GM18499 (cell line): ENCODE measurements around the gene FCGR2B.
"Not testable (repeated sequence)": the region's sequence is repeated elsewhere in the genome, so short reads cannot be mapped to it uniquely, and the experiment has no call there.

Source experiments
- ATAC-seq: cut with Tn5 transposase; IDR thresholded peaks from one replicate; pipeline ENCODE4 v1.9.1; 2021; ENCODE audit warnings: moderate number of reproducible peaks; ENCODE audit not compliant: insufficient read depth, unreplicated experiment

The FCGR2B gene

GRCh38 chr1:161698302-161698701 lies 35.4 kb downstream of the FCGR2B start:
- ATAC-seq, result not testable (repeated sequence)

- no peak for ATAC-seq
Measured at GRCh38 chr1:161702250-161702649, 39.3 kb downstream of the FCGR2B start.

GRCh38 chr1:161705537-161705936 lies 42.6 kb downstream of the FCGR2B start:
- ATAC-seq, result no peak

DNA sequence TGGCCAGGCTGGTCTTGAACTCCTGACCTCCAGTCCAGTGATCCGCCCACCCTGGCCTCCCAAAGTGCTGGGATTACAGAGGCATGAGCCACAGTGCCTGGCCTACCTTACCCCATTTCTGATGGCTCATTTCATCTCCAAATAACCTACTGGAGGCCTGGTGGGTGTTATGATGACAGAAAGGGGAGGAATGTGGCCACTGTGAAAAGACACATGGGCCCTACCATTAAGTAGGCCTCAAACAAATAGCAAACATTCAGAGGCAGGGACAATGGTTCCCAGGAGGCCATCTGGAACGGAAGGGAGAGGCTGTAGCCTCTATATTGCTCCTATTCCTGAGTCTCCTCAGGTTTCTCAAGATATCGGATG lies 43.2 kb downstream of the FCGR2B start:
- ATAC-seq, result no peak

DNA sequence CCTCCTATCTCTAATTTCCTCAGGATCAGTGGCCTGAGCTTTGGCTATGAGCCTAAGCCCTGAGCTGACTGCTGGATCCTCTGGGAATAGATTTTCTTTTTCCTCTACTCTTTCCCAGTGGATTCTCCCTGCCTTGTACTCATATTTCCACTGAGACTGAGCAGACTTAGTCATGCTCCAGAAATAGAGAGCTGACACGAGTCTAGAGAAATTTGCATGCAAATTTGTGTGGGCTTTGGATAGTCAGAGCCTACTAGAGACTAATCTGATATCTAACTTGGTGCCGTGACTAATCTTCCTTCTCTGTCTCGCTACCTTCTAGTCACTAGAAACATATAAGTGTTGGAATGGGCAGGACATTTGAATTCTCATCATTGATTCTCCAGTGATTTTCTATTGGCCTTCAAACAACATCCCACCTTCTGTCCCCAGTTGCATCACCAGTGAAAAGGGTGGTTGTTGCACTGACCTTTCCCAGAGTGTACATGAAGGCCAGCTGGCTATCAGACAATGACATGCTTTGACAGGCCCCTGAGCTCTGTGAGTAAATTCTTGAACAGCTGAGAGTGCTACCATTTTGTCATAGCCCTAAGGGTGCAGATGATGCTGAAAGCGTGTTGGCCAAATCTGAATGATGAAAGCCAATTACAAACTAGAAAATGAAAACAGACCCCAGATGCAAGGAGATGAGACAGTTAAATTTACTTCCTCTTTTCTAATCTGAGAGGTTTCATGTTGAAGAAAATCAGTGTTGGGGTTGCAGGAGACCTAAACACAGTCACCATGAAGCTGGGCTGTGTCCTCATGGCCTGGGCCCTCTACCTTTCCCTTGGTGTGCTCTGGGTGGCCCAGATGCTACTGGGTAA lies 43.8 kb downstream of the FCGR2B start, which contains the start of gene FCRLA:
TSS of gene FCRLA (plus strand) at position 748 of the 866 bp plus-strand sequence. CDS start at position 784, 36 bp downstream.
- ATAC-seq, result peak; percentile 42

DNA sequence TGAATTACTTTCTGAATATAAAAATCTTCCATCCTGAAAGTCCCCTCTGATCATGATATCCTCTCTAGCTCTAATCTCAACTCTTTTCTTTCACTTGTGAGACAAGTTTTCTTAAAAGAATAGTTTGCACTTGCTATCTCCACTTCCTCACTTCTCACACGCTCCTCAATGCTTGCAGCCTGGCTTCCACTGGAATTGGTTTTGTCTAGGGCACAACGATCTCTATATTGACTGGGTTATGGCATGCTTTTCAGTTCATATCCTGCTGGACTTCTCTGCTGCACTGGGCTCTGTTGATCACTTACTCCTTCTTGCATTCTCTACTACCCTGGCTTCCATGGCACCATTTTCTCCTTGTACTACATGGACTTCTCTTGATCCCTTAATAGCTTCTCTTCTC lies 44.6 kb downstream of the FCGR2B start:
- ATAC-seq, result no peak

- ATAC-seq, result no peak
Measured at GRCh38 chr1:161709373-161709772, 46.4 kb downstream of the FCGR2B start.

- no peak for ATAC-seq
Measured at GRCh38 chr1:161710560-161710959, 47.6 kb downstream of the FCGR2B start.

- no peak for ATAC-seq
Measured at GRCh38 chr1:161718559-161719324, 55.8 kb downstream of the FCGR2B start.

- no peak for ATAC-seq
Measured at GRCh38 chr1:161719325-161719611, 56.3 kb downstream of the FCGR2B start.

GRCh38 chr1:161720422-161720821 lies 57.5 kb downstream of the FCGR2B start:
- no peak for ATAC-seq

DNA sequence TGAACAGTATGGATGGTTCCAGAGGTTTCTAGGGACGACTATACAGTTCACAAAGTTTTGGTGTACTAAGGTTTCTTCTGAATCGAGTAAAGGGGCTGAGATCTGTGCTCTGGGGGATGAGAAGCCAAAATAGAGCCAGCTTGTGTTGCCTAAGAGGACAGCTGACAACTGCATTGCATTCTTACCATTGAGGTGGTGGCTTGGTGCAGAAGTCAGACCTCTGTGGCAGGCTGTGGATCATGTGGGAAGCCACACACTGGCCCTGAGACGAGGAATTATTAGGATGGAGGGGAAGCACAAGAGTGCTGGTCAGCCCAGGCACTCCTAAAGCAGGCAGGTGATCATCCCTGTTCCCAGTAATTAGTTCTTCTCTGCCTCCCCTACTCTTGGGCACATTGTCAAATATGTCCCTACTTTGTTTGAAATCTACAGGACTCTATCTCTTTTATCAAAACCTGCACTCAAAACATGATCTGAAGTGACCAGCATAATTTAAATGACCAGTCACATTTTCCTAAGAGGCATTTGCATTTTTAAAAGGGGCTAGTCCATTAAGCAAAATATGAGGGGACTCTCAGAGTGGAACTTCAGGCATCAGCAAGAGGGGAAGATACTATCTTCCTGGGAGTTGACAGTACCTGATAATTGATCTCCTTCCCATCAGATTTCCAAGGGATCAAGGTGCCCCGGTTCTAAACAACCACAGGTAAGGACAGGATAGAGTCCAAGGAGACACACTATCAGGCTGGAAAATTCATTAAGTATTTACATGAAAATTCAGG lies 58.2 kb downstream of the FCGR2B start, which contains the start of gene FCRLB:
TSS of gene FCRLB (plus strand) at position 589 of the 782 bp plus-strand sequence. CDS start 1,129 bp downstream, outside the sequence.
- no peak for ATAC-seq

DNA sequence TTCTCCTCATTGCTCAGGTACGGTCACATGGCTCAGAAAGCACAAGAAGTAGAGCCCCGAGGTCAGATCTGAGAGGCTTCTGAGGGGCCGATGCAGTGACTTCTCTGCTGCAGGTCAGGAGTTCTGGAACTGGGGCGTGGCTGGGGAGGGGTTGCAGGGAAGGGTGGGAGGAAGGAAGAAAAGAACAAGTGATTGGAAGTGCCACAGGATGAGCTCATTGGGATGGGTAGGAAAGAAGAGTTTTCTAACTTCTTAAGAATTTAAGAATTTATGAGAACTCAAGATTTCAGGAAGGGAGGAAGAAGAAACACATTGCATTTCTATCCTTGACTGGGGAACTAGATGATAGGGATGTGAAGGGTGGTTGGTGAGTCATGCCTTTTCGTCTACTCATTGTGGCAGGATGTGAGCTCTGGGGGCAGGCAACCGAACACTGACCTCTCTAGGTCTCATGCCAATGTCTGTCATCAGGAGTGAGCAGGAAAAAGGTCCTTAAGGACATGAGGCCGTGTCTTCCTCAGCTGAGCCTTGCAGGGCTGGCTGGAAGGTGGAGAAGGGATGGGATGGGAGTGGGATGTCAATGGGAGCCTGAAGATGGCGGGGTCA lies 58.9 kb downstream of the FCGR2B start:
- ATAC-seq, result no peak

GRCh38 chr1:161722406-161722805 lies 59.5 kb downstream of the FCGR2B start:
- ATAC-seq, result no peak

- no peak for ATAC-seq
Measured at GRCh38 chr1:161723459-161724141, 60.7 kb downstream of the FCGR2B start.

DNA sequence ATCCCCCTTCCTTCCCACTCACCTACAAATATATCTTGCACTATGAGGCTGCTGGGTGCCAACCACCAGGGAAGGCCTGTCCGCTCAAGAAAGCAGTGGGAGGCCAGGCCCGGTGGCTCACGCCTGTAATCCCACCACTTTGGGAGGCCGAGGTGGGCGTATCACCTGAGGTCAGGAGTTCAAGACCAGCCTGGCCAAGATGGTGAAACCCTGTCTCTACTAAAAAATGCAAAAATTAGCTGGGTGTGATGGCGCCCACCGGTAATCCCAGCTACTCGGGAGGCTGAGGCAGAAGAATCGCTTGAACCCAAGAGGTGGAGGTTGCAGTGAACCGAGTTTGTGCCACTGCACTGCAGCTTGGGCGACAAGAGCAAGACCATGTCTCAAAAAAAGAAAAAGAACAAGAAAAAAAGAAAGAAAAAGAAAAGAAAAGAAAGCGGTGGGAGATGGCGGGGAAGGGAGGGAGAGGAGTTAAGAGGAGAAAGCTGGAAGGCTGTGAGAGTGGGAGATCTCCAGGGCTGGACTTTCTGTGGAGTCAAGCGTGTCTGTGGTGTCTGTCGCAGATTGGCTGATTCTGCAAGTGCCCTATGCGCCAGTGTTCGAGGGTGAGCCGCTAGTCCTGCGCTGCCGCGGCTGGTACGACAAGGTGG lies 62.4 kb downstream of the FCGR2B start:
- not testable (repeated sequence) for ATAC-seq

DNA sequence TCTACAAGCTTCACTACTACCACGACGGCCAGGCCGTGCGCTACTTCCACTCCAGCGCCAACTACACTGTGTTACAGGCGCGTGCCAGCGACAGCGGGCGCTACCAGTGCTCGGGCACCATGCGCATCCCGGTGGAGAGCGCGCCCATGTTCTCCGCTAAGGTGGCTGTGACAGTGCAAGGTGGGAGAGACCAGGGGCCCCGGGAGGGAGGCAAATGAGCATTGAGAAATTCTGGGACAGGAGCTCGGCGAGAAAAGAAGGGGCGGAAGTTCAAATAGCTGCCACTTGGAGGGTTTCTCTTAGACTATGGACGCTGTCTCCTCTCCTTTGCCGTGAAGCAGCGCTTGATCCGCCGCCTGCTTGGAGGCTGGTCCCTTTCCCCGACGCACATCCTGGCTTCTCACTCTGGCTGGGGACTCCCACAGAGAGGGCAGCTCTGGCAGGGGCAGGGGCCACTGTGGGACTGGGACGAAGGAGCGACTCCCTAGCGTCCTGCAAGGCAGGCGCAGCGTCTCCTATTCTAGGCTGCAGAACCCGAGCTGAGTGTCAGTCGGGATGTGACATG lies 63.0 kb downstream of the FCGR2B start:
- no peak for ATAC-seq

DNA sequence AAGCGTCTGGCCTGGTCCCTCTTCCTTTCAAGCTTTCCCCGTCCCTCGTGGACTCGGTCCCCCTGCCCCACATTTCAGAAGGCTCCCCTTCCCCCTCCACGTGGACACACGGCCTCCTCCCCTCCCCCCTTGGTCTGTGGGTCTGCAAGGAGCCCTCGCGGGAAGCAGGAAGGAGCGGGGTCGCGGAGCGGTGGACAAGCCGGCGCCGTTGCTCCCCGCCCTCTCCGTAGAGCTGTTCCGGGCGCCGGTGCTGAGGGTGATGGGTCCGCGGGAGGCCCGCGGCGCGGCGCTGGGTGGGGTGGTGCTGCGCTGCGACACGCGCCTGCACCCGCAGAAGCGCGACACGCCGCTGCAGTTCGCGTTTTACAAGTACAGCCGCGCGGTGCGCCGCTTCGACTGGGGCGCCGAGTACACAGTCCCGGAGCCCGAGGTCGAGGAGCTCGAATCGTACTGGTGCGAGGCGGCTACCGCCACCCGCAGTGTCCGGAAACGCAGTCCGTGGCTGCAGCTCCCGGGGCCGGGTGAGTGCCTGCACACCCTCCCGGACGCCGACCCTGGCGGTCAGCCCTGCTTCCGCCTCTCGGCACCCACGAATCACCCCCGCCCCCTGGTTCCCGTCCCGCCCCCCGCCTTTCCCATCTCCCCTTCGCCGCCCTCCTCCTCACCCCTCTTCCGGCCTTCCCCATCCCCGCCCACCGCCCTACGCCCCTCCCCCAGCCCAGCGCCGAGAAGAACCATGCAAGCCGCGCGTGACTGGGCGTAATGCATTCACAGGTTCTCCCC lies 63.7 kb downstream of the FCGR2B start:
- ATAC-seq, result no peak
